IPS-20b (cell line): ENCODE measurements around the gene NECTIN1.

Experiments used
- H3K27ac ChIP-seq: one replicate; pipeline ENCODE4 v1.5.1; 2013; ENCODE audit warnings: low read length
- H3K27me3 ChIP-seq: 2 replicates; pipeline ENCODE4 v1.6.1; 2013; ENCODE audit warnings: mild to moderate bottlenecking, low read length, inconsistent platforms; ENCODE audit not compliant: insufficient read depth
- H3K36me3 ChIP-seq: 2 replicates; pipeline ENCODE4 v1.6.1; 2013; ENCODE audit warnings: low read depth, mild to moderate bottlenecking, inconsistent platforms, low read length, moderate library complexity; ENCODE audit not compliant: insufficient read depth
- H3K4me1 ChIP-seq: 2 replicates; pipeline ENCODE4 v1.6.1; 2013; ENCODE audit warnings: mild to moderate bottlenecking, control low read depth, inconsistent platforms, low read length, moderate library complexity; ENCODE audit not compliant: insufficient read depth
- H3K4me3 ChIP-seq: 2 replicates; pipeline ENCODE4 v1.5.1; 2013; ENCODE audit warnings: mild to moderate bottlenecking, low read length, inconsistent platforms
- H3K9ac ChIP-seq: 2 replicates; pipeline ENCODE4 v1.6.1; 2013; ENCODE audit warnings: low read depth, mild to moderate bottlenecking, inconsistent platforms, low read length, moderate library complexity
- H3K9me3 ChIP-seq: 2 replicates; pipeline ENCODE4 v1.6.1; 2013; ENCODE audit warnings: mild to moderate bottlenecking, low read depth, low read length, inconsistent platforms; ENCODE audit not compliant: insufficient read depth

Gene NECTIN1

GRCh38 chr11:119741369-119742262, 12.6 kb upstream of the NECTIN1 start:
- Histone ChIP-seq H3K27me3 (peaks cover 65% of the 10 kb centered on the region), H3K9ac (no peak overlapping the region), H3K4me1 (no peaks in the 10 kb centered on the region; the same call in 1 of the 2 replicates), H3K4me3 (peak overlapping the region; percentile 49; the same call in 1 of the 2 replicates), H3K27ac (no peak overlapping the region), H3K36me3 (no peaks in the 10 kb centered on the region), H3K9me3 (no peaks in the 10 kb centered on the region)

- Histone ChIP-seq H3K36me3 (no peaks in the 10 kb centered on the region), H3K27ac (no peak overlapping the region), H3K4me1 (no peaks in the 10 kb centered on the region; the same call in 1 of the 2 replicates), H3K4me3 (no peak overlapping the region), H3K9ac (no peak overlapping the region), H3K9me3 (no peaks in the 10 kb centered on the region), H3K27me3 (peaks cover 54% of the 10 kb centered on the region)
These were observed 11.0 kb upstream of the NECTIN1 start for GRCh38 chr11:119739975-119740374.

- Histone ChIP-seq H3K4me3 (no peak overlapping the region), H3K9ac (no peak overlapping the region), H3K4me1 (no peaks in the 10 kb centered on the region; the same call in 1 of the 2 replicates), H3K27ac (no peak overlapping the region), H3K9me3 (no peaks in the 10 kb centered on the region), H3K36me3 (no peaks in the 10 kb centered on the region), H3K27me3 (peaks cover 46% of the 10 kb centered on the region)
These were observed 10.2 kb upstream of the NECTIN1 start for GRCh38 chr11:119739021-119739703.

GRCh38 chr11:119738059-119738439, 9.0 kb upstream of the NECTIN1 start:
- Histone ChIP-seq H3K27ac (no peak overlapping the region), H3K4me3 (no peak overlapping the region), H3K9ac (no peak overlapping the region), H3K9me3 (no peaks in the 10 kb centered on the region), H3K4me1 (no peaks in the 10 kb centered on the region; the same call in 1 of the 2 replicates), H3K27me3 (peaks cover 35% of the 10 kb centered on the region), H3K36me3 (no peaks in the 10 kb centered on the region)

- Histone ChIP-seq H3K36me3 (no peaks in the 10 kb centered on the region), H3K4me1 (no peaks in the 10 kb centered on the region; the same call in 1 of the 2 replicates), H3K9me3 (no peaks in the 10 kb centered on the region), H3K27me3 (peaks cover 30% of the 10 kb centered on the region), H3K4me3 (no peak overlapping the region), H3K9ac (no peak overlapping the region), H3K27ac (no peak overlapping the region)
These were observed 8.5 kb upstream of the NECTIN1 start for GRCh38 chr11:119737366-119738058.

- Histone ChIP-seq H3K9me3 (no peaks in the 10 kb centered on the region), H3K27ac (no peak overlapping the region), H3K9ac (no peak overlapping the region)
These were observed 5.8 kb upstream of the NECTIN1 start for GRCh38 chr11:119734788-119735187.

GRCh38 chr11:119730789-119731386, 1.9 kb upstream of the NECTIN1 start:
- Histone ChIP-seq H3K4me3 (0 out of 2 replicates have a peak overlapping the region, but pooled peaks have one; percentile 86), H3K27ac (no peak overlapping the region), H3K27me3 (peaks cover 13% of the 10 kb centered on the region), H3K9ac (no peak overlapping the region), H3K36me3 (no peaks in the 10 kb centered on the region), H3K9me3 (no peaks in the 10 kb centered on the region), H3K4me1 (peaks cover 12% of the 10 kb centered on the region)

More at GRCh38 chr11:119734788-119735187, 5.8 kb upstream of the NECTIN1 start:
- H3K36me3 ChIP-seq = no peaks in the 10 kb centered on the region
- H3K4me1 ChIP-seq = peaks cover 7% of the 10 kb centered on the region; the same call in 1 of the 2 replicates
- no peak overlapping the region for H3K4me3 ChIP-seq
- H3K27me3 ChIP-seq = peaks cover 16% of the 10 kb centered on the region

DNA sequence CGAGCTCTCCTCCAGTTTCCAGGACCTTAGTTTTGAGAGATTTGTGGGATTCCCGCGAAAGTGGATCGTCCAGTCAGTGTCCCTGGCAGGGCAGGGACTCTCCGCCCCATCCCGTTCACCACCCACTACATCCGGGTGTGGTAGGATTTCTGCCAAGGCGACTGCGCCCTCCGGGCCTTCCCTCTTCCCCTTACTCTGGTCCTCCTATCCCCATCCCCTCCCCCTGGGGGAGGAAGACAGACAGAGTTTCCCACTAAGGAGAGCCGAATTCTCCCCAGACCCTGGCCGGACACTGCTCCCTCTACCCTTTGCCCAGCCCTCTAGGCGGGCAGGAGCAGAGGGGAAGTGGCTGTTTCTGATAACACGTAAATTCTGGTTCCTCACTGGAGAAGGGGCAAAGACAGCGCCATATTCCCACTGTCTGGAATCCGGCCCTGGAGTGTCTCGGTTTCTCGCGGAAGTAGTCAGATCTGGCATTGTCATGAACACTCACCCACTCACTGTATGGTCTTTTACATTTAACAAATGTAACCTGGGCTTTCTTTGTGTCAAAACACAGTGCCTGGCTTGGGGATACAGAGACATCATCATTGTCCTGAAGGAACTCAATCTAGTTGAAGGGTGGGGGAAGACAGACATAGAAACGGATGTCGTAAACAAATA, 1.1 kb upstream of the NECTIN1 start:
- Histone ChIP-seq H3K27me3 (peaks cover 13% of the 10 kb centered on the region), H3K9me3 (no peaks in the 10 kb centered on the region), H3K4me1 (peaks cover 20% of the 10 kb centered on the region), H3K4me3 (peak overlapping the region; percentile 86), H3K9ac (peak overlapping the region; percentile 81; the same call in 1 of the 2 replicates), H3K36me3 (no peaks in the 10 kb centered on the region), H3K27ac (no peak overlapping the region)

DNA sequence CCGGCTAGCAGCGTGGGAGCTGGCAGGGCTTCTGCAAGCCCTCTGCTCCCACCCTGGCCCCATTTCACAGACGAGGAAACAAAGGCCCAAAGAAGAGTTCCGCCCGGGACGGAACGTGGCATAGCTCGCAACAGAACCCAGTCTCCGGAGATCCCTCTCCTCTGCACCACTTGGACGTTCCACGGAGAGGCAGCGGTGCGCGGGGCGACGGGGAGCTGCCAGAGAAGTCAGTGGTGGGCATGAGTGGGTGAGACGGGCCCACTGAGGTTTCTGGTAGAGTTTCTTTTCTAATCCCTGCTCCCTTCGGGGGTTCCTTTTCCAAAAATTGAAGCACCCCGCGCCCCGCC, 554 bp upstream of the NECTIN1 start:
- peak overlapping the region; percentile 81 for H3K9ac ChIP-seq
- no peak overlapping the region for H3K27ac ChIP-seq
- no peaks in the 10 kb centered on the region for H3K9me3 ChIP-seq
- peaks cover 25% of the 10 kb centered on the region for H3K4me1 ChIP-seq
- H3K36me3 ChIP-seq = peaks cover 5% of the 10 kb centered on the region; the same call in 1 of the 2 replicates
- peaks cover 13% of the 10 kb centered on the region for H3K27me3 ChIP-seq
- H3K4me3 ChIP-seq = peak overlapping the region; percentile 86

DNA sequence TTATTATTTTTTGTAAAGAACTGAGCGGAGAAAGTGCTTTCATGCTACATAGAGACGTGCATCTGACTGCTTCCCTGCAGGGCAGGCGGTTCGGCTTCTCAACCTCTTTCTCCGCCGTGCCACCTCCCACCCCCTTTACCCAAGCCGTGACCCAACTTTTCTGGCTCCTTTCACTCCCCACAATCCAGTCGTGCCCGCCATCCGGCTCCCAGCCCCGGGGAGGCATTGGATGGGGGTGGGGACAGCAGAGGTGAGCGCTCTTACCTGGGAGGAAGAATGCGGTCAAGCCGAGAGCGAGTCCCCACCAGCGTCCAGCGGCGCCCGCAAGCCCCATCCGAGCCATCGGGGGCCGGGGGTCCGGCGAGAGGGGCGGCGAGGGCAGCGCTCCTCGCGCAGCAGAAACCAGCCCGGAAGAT, 781 bp downstream of the NECTIN1 start:
- Histone ChIP-seq H3K4me1 (peaks cover 37% of the 10 kb centered on the region), H3K9me3 (no peaks in the 10 kb centered on the region), H3K27me3 (peaks cover 13% of the 10 kb centered on the region), H3K9ac (peak overlapping the region; percentile 75; the same call in 1 of the 2 replicates), H3K4me3 (peak overlapping the region; percentile 86), H3K36me3 (peaks cover 6% of the 10 kb centered on the region; the same call in 1 of the 2 replicates), H3K27ac (no peak overlapping the region)
